AG08395 (cell line): ENCODE data around the gene PPM1L.
"Not testable (repeated sequence)": the region's sequence is repeated elsewhere in the genome, so short reads cannot be mapped to it uniquely, and the experiment has no call there.

Source experiments
- DNase-seq: peaks from one replicate; pipeline ENCODE4 v3.0.0; 2012; ENCODE audit warnings: mixed read lengths, low spot score

Gene PPM1L

DNA sequence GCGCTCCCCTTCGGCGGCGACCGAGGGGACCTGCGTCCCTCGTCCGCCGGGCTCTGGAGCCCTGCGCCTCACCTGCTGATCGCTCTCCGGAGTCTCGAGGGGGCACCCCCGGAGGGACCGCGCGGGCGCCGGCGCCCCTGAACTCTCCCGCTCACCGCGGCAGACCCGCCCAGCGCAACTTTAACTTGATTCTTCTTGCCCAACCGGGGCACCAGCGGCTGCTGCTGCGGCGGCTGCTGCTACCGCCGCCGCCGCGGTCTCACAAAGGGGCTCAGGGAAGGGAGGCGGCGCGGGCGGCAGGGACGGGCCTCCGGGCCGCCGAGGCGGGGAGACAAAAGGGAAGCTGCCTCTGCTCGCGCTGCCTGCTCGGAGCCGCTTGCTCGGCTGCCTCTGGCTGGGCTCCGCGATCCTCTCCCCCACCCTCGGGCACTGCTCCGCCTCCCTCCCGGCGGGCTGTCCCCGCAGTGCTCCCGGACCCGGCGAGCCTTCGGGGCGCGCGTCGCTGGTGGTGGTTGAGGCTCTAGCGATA, at the start of gene PPM1L:
TSS of gene PPM1L (plus strand) at position 456 of the 529 bp plus-strand sequence.
- DNase-seq: peak; percentile 27

DNA sequence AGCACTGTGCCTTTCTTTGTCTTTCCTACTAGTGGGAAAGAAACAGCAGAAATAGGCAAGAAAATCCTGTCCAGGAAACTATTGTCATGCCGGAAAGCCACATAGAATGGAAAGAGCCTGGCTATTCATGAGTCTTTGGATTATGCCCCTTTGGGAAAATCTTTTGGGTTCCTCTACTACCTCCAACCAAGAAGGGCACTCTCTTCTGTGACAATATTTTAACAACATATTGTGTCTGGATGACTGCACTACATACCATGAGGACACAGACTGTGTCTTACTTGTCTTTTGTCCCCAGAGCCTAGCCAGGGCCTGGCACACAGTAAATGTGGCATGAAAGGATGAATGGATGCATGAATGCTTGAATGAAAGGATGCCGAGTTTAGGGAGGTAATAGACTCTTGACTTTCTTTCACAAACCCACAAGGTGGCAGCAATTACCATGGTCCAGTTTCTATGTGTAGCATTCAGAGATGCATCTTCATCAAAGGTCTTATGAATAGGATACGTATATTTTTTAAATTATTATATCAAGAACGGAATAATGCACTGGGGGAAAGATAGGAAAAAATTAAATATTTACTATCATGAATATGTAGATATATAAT, 48.7 kb upstream of the PPM1L start:
- DNase-seq: peak; percentile 48

DNA sequence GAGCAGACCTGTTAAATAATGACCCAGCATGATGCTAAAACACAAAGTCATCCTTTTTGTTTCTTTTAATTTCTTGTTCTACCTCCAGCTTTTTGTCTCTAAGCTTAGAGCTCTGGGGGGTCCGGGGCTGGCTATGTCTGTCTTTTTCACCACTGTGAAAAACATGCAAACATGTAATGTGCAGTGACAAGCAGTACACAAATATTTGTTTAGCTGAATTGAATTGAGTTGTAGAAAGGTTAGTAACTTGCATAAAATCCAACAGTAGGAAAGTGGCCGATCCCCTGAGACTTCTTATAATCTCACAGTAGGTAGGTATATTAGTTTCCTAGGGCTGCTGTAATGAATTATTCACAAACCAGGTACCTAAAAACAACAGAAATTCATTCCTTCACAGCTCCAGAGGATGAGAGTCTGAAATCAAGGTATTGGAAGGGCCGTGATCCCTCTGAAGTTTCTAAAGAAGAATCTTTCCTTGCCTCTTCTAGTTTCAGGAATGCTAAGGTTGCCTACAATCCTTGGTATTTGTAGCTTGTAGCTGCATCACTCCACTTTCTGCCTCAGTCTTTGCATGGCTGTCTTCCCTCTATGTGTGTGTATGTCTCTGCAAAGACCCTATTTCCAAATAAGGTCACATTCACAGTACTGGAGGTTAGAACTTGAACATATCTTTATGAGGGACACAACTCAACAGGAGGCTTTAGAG, 46.4 kb upstream of the PPM1L start:
- DNase-seq: no peak

DNA sequence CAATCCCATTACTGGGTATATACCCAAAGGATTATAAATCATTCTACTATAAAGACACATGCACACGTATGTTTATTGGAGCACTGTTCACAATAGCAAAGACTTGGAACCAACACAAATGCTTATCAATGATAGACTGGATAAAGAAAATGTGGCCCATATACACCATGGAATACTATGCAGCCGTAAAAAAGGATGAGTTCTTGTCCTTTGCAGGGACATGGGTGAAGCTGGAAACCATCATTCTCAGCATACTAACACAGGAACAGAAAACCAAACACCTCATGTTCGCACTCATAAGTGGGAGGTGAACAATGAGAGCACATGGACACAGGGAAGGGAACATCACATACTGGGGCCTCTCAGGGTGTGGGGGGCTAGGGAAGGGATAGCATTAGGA, 42.9 kb upstream of the PPM1L start:
- DNase-seq: not testable (repeated sequence)

DNA sequence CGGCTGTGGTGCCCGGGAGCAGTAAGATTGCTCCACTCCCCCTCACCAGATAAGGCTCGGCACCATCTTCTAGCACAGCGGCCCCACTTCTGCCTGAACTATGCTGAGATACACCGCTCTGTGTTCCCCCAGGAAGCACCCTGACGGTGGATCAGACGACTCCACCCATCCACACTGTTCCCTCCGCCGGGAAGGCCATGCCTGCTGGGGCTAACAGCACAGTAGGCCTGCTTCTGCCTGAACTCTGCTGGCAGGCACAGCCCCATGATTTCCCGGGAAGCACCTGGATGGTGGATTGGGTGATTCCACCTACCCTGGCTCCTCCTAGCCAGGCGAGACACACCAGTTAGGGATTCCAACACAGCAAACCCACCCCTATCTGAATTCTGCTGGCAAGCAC, 36.3 kb upstream of the PPM1L start:
- DNase-seq: no peak

DNA sequence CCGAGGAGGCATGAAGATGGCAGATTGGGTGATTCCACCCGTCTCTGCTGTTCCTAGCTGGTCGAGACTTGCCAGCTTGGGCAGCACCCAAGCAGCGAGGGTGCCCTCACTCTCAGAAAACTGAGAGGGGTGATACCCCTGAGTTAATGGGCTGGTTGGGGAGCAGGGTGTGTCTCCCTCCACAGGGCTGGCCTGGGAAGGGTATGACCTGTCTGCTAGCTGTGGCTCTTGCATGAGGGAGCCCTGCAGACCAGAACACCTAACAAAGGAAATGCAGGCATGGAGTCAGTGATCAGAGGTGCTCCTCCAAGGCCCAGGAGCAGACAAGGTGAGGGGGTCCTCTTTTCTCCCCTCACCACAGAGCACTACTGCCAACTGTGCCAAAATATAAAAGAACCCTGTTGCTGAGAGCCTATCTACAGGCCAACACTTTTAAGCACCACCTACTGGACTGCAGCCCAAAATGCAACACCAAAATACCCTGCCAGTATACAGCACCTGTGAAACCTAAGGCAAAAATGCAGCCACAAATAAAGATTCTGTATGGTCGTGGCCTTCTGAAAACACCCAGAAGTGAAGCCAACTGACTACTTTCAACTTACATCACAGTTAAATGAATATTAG, 35.8 kb upstream of the PPM1L start:
- no peak for DNase-seq

DNA sequence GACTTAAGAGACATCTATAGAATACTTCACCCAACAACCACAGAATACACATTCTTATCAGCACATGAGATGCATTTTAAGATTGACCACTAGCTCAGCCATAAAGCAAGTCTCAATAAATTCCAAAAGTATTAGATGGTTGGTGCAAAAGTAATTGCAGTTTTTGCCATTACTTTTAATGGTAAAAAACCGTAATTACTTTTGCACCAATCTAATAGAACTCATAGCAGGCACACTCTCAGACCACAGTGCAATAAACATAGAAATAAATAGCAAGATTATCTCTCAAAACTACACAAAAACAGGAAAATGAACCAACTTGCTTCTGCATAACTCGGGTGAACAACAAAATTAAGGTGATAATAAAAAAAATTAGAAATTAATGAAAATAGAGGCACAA, 33.7 kb upstream of the PPM1L start:
- DNase-seq: no peak

DNA sequence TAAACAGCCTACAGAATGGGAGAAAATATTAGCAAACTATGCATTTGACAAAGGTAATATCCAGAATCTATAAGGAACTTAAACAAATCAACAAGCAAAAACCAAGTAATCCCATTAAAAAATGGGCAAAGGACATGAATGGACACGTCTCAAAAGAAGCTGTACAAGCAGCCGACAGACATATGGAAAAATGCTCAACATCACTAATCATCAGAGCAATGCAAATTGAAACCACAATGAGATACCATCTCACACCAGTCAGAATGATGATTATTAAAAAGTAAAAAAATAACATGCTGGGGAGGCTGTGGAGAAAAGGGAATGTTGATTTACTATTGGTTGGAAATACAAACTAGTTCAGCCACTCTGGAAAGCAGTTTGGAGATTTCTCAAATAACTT, 30.7 kb upstream of the PPM1L start:
- no peak for DNase-seq

DNA sequence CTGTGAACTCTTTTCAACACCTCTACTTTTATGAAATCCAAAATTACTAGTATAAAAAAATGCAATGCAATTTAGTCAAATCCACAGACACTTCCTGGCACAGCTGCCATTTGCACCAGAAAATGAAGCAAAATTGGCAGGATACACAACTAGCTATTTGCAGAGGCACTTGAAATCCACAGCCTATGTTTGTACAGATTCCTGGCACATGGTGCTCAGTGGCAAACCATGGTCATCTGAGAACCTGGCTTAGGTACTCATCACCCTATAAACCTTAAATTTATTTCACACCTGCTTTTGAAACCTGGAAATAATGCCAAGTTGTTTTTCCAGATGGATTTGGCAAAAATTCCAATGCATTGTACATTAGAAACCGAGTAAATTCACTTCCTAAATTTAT, 20.2 kb upstream of the PPM1L start:
- no peak for DNase-seq

DNA sequence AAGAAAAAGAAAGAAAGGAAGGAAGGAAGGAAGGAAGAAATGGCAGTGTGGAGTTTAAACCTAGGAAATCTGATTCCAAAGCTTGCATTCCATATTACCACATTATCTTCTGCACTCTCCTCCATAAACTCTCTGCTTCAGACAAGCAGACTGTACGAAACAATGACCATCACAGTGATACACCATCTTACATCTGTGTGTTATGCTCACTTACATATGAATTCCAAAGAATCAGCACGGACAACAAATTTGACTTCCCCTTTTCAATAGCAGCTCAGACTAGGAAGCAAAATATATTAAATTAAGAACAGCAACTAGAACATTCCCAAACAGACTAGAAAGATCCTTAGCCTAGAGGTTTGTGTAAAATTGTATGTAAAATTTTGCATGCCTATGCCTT, 18.0 kb upstream of the PPM1L start:
- DNase-seq: no peak

DNA sequence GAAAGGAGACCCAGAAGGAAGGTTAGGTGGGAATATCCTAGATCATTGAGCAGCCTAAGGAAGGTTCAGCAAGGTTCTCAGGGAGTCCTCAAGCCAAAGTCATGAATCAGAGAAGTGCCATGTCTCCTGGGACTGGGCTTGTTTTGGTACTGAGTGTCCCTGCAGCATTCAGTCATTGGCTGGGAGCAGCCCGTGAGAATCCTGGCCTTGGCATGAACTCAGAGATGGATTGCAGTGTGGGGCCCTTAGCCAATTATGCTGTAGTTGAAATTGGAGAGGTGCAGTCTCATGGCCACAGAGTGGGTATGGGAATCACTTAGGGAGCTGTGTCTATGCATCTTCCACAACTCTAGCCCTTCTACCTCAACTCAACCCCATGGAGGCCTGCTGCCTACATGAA, 17.0 kb upstream of the PPM1L start:
- no peak for DNase-seq

DNA sequence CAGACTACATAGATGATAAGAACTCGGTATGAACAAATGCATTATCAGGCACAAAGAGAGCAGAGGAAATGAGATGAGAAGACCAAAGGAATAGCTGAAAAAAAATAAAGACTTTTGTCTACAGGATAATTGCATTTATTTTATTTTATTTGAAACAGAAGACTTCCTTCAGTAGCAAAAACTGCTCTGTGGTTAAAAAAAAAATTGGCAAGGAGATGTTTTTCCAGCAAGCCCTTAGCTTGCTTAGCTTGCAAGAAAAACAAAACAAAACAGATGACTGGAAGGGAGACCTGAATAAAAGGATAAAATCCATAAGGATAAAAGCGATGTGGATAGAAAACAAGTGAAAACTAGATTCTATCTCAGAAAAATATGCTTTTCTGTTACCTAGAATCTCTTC, 9.1 kb upstream of the PPM1L start:
- DNase-seq: no peak

DNA sequence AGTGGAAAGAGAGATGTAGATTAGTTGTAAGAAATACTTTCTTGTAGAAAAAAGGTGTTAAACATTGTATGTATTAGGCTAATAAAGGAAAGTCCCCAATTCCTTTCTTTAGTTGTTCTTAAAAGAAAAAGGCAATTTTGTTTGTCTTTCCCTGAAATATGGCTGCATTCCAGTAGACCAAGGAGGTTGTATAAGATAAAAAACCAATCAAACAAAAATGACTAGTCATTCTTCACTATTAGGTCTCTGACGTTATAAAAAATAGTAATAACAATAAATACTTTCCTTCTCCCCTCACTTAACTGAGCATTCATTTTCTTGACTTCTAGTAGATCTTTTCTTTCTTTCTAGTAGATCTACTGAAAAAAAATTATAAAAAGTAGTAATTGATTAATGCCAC, 8.6 kb upstream of the PPM1L start:
- no peak for DNase-seq

DNA sequence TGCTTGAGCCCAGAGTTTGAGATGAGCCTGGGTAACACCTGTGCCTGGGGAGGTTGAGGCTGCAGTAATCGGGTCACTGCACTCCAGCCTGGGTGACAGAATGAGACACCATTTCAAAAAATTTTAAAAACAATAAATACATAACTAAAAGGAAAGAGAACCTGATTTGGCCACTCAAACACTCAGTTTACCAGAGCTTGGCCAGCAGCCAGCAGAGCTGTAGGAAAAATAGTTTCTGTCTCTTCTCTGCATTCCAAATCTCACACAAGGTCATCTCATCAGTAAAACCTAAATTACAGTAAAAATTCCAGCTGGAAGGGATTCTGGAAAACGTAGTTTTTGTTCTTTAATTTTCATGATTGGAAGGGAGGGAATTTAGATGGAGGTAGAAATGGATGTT, 7.8 kb upstream of the PPM1L start:
- no peak for DNase-seq

DNA sequence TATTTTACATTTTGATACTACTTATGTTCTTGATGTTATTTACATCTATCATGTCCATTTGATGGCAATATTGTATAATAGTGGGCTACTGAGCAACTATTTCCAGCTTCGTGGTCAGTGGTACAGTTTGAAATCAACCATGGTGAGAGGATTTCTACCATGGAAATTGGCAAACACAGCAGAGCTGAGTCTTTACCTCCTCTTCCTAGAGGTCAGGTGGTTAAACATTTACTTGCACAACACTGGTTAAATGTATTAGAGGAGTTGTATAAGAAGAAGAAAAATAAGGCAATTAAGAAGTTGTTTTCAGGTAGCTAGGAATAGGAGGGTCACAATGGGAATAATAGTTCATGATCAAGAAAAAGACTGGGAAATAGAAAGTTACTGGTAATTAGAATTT, 7.2 kb upstream of the PPM1L start:
- DNase-seq: no peak

DNA sequence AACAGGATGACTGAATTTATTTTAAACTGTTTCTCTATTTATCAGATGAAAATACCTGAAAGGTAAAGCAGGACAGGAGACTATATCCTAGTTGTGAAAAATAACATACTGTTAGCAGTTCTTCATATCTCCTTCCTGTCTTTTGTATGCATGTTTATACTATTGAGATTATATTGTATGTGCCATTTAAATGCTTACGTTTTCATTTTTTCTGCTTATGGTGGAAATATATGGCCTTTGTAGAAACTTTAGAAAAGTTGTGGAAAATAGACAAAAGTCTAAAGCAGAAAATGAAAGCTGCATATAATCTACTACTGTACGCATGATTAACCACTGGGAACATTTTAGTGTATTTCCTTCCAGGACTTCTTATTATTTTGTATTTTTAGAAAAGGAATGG, 2.1 kb upstream of the PPM1L start:
- no peak for DNase-seq

DNA sequence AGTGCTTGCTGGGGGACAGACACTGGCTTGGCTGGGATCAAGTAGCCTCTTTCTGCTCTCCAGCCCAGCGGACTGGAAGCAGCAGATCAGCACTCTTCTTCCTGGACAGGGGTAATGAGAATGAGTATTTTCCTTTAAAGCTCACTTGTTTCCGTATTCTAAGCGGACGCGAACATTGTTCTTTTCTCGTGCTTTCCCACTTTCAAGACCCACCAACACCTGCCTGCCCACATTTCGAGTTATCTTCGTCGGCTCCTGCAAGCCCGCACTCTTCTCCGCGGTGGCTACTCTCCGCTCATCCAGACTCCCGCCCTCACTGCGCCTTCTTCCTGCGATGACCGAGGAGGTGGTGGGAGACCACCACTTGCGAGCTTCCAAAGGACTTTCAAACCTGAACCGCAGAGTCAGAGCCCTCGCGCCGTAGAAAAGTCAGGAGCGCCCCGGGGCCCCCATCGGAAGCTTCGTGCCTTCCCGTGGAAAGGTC, 1.6 kb upstream of the PPM1L start:
- DNase-seq: peak; percentile 52

DNA sequence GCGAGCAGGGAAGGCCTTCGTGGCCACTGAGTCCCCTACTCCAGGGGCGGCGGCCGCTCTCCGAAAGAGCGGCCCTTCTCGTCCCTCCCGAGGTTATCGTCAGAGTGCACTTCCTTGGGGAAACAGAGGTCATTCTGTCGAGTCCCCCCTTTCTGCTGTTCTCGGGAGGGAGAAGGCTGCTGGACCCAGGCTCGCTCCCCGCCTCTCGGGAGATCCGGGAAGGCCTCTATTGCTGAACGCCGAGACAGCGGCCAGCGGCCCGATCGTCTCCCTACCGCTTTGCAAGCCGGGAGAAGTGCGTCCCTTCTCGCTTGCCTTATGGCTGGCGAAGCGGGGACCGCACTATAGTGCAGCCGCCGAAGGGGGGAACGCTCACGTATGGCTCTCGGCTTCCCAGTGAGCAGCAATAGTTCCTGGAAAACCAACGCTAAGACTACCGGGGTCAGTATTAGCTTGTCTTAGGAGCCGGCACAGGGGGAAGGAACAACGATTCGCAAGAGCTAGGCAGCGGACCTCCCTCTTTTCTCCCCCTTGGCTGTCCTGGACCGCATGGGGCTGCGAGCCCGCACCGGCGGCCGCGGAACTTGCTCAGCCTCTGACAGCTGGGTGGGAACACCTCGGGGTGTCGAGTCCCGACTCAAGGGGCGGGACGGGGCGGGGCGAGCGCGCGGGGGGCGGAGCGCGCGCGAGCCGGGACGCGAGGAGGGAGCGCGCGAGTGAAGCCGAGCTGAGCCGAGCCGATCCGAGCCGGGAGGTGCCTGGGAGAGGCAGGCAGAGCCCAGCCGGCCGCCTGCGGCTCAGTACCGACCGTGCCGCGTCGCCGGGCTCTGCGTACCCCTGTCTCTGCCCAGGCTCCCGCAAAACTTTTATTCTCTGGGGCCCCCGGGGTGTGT, 930 bp upstream of the PPM1L start:
- DNase-seq: peak; percentile 94

DNA sequence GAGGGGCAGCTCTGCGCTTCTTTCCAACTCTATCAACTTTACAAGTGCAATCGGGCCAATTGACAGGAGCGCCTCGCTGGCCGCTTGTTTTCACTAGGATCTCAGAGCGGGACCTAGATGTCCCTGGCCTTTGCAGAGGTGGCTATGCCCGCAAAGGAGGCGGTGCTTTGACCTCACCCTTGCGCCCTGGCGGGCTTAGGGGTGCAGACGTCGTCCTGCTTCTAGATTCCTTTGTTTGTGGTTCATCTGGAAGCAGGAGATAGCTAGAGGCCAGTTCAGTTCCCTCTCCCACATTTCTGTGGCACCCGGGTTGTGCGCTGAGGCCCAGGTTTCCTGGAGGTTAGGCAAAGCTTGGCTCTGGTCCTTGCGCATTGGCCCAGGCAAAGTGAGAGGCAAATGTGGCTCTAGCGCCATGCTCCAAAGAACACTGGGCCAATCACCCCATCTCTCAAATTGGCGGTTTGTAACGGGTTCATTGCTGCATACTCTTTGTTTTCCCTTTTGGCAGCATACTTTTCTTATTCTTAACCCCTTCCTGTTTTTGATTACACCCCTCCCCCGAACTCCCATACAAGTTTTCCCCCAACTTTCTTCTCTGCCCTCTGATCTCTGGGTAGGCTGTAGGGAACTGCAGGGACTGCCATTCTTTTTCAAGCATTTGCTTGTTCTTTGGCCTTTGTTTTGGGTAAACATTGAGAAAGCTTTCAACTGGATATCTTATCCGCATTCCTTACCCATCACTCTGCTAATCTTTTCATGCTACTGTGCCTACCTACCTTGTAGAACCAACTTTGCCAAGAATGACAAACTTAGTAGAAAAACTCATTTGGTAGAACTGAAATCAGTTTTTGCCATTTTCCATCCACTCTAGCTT, 1.4 kb downstream of the PPM1L start:
- DNase-seq: no peak

DNA sequence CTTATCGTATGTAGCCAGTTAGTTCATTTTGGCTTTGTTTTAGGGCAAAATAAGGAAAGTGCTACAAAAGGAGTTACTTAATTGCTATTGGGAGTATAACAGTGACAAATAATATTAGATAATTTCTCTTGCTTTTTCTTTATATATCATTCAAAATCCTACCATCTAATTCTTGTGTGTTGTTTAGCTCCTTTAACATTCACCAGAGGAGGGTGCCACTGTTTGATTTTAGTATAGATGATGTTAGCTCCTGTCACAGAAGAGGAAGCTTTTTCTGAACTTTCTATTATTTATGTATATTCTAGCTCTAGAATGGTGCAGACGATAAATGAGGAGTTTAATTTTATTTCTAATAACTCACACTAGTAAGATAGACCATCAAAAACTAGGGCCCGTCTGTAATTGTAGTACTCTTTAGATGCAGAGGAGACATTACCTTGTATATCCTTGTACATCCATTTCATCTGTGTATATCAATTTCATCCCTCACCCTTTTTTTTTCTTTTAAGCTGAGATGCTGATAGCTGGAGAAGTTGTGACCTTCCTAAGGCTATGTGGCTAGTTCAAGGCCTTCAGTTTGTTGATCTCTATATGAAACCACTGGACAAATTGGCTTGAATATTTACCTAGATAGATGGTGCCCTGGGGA, 3.0 kb downstream of the PPM1L start:
- no peak for DNase-seq

DNA sequence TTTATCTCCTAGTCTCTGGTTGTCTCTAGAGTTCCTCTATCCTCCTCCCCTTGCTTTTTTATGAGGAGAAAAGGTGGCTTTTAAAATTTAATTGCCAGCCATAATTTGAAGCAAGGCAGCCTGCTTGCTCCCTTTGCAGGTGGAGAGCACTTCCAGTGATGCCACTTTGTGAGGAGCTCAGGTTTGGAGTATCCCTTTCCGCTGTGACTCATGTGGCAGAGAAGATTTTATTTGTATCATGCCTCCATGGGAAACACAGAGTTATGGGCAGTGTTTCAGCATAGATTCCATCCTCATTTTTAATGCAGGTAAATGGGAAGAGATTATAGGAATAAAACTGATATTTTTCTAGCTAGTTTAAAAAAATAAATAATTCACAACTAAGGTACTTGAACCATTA, 7.0 kb downstream of the PPM1L start:
- DNase-seq: no peak
